CD8-positive, alpha-beta memory T cell (primary cell): ENCODE results near the gene CCBE1. TPM values are rescaled to one million over a fixed set of nuclear protein-coding genes. Genes with fewer than 3 reads are reported as not detected.

Experiments
- CTCF ChIA-PET: fragments of 350-600 bp; sonication (Branson Sonifier 250); formaldehyde crosslinking; loops from one replicate; lab custom pipeline; 2021; ENCODE audit warnings: antibody characterized with exemption; lab: Charles Lee
- POLR2A ChIA-PET: fragments of 350-600 bp; sonication (Branson Sonifier 250); formaldehyde crosslinking; loops from one replicate; lab custom pipeline; 2021; ENCODE audit warnings: antibody characterized with exemption; lab: Charles Lee
- DNase-seq, 5 donors: peaks; one replicate each; pipeline versions ENCODE4 v3.0.0 to v3.0.0-alpha.2; 2020 to 2022; ENCODE audit warnings: mixed read lengths in 1 of 5
- H3K27ac ChIP-seq: one replicate; pipeline ENCODE4 v1.7.0; 2013; ENCODE audit warnings: low read depth, mild to moderate bottlenecking, low read length, moderate library complexity
- H3K27me3 ChIP-seq: 2 replicates; pipeline ENCODE4 v1.7.0; 2013; ENCODE audit warnings: low read length, mild to moderate bottlenecking; ENCODE audit not compliant: insufficient read depth, poor library complexity, severe bottlenecking
- H3K36me3 ChIP-seq: 2 replicates; pipeline ENCODE4 v1.7.0; 2013; ENCODE audit warnings: mild to moderate bottlenecking, low read length, moderate library complexity; ENCODE audit not compliant: insufficient read depth
- H3K4me1 ChIP-seq: 2 replicates; pipeline ENCODE4 v1.7.0; 2013; ENCODE audit warnings: mild to moderate bottlenecking, low read length, moderate library complexity; ENCODE audit not compliant: insufficient read depth
- H3K4me3 ChIP-seq: 2 replicates; pipeline ENCODE4 v1.7.0; 2013; ENCODE audit warnings: mild to moderate bottlenecking, low read length
- H3K9me3 ChIP-seq: 2 replicates; pipeline ENCODE4 v1.7.0; 2013; ENCODE audit warnings: mild to moderate bottlenecking, low read length
- H3K27ac Mint-ChIP-seq, 8 donors: one replicate each; pipeline ENCODE4 v1.8.0; 2020 to 2021; ENCODE audit warnings: mixed read lengths in 8 of 8, mild to moderate bottlenecking in 6 of 8, inconsistent platforms in 3 of 8, moderate library complexity in 3 of 8
- H3K27me3 Mint-ChIP-seq, 2 donors: one replicate each; pipeline ENCODE4 v1.8.0; 2020 to 2021; ENCODE audit warnings: mixed read lengths in 2 of 2, mild to moderate bottlenecking in 1 of 2, moderate library complexity in 1 of 2
- H3K36me3 Mint-ChIP-seq, 3 donors: one replicate each; pipeline ENCODE4 v1.8.0; 2020 to 2021; ENCODE audit warnings: mixed read lengths in 3 of 3, inconsistent platforms in 1 of 3, mild to moderate bottlenecking in 1 of 3
- H3K4me1 Mint-ChIP-seq, 3 donors: one replicate each; pipeline ENCODE4 v1.8.0; 2020 to 2021; ENCODE audit warnings: mixed read lengths in 3 of 3, inconsistent platforms in 1 of 3, mild to moderate bottlenecking in 1 of 3
- H3K4me3 Mint-ChIP-seq, 7 donors: one replicate each; pipeline ENCODE4 v1.8.0; 2020 to 2021; ENCODE audit warnings: mixed read lengths in 7 of 7, mild to moderate bottlenecking in 6 of 7, moderate library complexity in 4 of 7, inconsistent platforms in 2 of 7
- H3K9me3 Mint-ChIP-seq, 5 donors: one replicate each; pipeline ENCODE4 v1.8.0; 2020 to 2022; ENCODE audit warnings: mixed read lengths in 5 of 5, mild to moderate bottlenecking in 3 of 5, moderate library complexity in 2 of 5, inconsistent platforms in 1 of 5
- polyA plus RNA-seq: library from polyadenylated mRNA; unstranded; fragments of 300-500 nt; fragmentation: Illumina TruSeq; gene quantifications from one replicate; pipeline ENCODE4 v1.2.3, GENCODE V29; 2021
- total RNA-seq, 2 experiments: library from RNA; stranded (reverse); gene quantifications; one replicate each; pipeline ENCODE4 v1.2.3, GENCODE V29; 2021

CCBE1 gene
- total and polyA plus RNA-seq, 3 experiments from 2014 or later, result not detected

GRCh38 chr18:59619816-59620215, 77.4 kb downstream of the CCBE1 start:
- ChIA-PET CTCF (no interaction called here), POLR2A (no interaction called here)
- Histone ChIP-seq H3K36me3 (no peaks in the 10 kb centered on the region), H3K9me3 (no peaks in the 10 kb centered on the region), H3K27me3 (no peaks in the 10 kb centered on the region), H3K4me1 (no peaks in the 10 kb centered on the region), H3K4me3 (no peak overlapping the region), H3K27ac (no peak overlapping the region)
- no peaks in the 10 kb centered on the region for H3K4me1 Mint-ChIP-seq
- peaks cover 4 to 10% of the 10 kb centered on the region in 2 donors for H3K27me3 Mint-ChIP-seq
- H3K9me3 Mint-ChIP-seq, result peaks cover 0 to 5% (median 0%) of the 10 kb centered on the region in 5 donors
- no peaks in the 10 kb centered on the region for H3K36me3 Mint-ChIP-seq
- no peak for DNase-seq
- H3K4me3 Mint-ChIP-seq, result no peak overlapping the region
- no peak overlapping the region for H3K27ac Mint-ChIP-seq

GRCh38 chr18:59617468-59617932, 79.7 kb downstream of the CCBE1 start:
- H3K36me3 ChIP-seq, result no peaks in the 10 kb centered on the region
- POLR2A ChIA-PET, result no interaction called here

GRCh38 chr18:59616501-59616900, 80.7 kb downstream of the CCBE1 start:
- CTCF ChIA-PET, result no interaction called here
- Histone ChIP-seq H3K4me1 (no peaks in the 10 kb centered on the region), H3K4me3 (no peak overlapping the region), H3K27ac (no peak overlapping the region), H3K27me3 (no peaks in the 10 kb centered on the region), H3K9me3 (no peaks in the 10 kb centered on the region), H3K36me3 (no peaks in the 10 kb centered on the region)
- Mint-ChIP-seq H3K4me1 (no peaks in the 10 kb centered on the region), H3K27ac (no peak overlapping the region), H3K27me3 (peaks cover 1 to 5% of the 10 kb centered on the region in 2 donors), H3K36me3 (no peaks in the 10 kb centered on the region), H3K9me3 (peaks cover 0 to 2% (median 0%) of the 10 kb centered on the region in 5 donors), H3K4me3 (no peak overlapping the region)
- POLR2A ChIA-PET, result no interaction called here
- DNase-seq, result no peak

More at GRCh38 chr18:59617468-59617932, 79.7 kb downstream of the CCBE1 start:
- Mint-ChIP-seq H3K27me3 (peaks cover 4 to 10% of the 10 kb centered on the region in 2 donors), H3K4me1 (no peaks in the 10 kb centered on the region), H3K27ac (no peak overlapping the region), H3K9me3 (peaks cover 0 to 5% (median 1%) of the 10 kb centered on the region in 5 donors), H3K36me3 (no peaks in the 10 kb centered on the region), H3K4me3 (no peak overlapping the region)
- H3K27ac ChIP-seq, result no peak overlapping the region
- no peak for DNase-seq
- CTCF ChIA-PET, result interaction anchor here (0.8 kb wide), 1 partner anchor 13 kb away, joined by 3 read pairs; no protein-coding TSS in a partner anchor
- H3K9me3 ChIP-seq, result no peaks in the 10 kb centered on the region
- H3K4me3 ChIP-seq, result no peak overlapping the region
- H3K27me3 ChIP-seq, result no peaks in the 10 kb centered on the region
- no peaks in the 10 kb centered on the region for H3K4me1 ChIP-seq

- H3K4me1 ChIP-seq, result no peaks in the 10 kb centered on the region
- no peak overlapping the region for H3K4me3 ChIP-seq
- H3K27me3 ChIP-seq, result no peaks in the 10 kb centered on the region
- no peaks in the 10 kb centered on the region for H3K36me3 Mint-ChIP-seq
- no peak overlapping the region for H3K4me3 Mint-ChIP-seq
- H3K27ac ChIP-seq, result no peak overlapping the region
- no peaks in the 10 kb centered on the region for H3K36me3 ChIP-seq
- H3K9me3 ChIP-seq, result no peaks in the 10 kb centered on the region
- ChIA-PET POLR2A (no interaction called here), CTCF (no interaction called here)
- H3K4me1 Mint-ChIP-seq, result no peaks in the 10 kb centered on the region
- DNase-seq, result no peak
- no peaks in the 10 kb centered on the region for H3K27me3 Mint-ChIP-seq
- no peak overlapping the region for H3K27ac Mint-ChIP-seq
- peaks cover 0 to 4% (median 2%) of the 10 kb centered on the region in 5 donors for H3K9me3 Mint-ChIP-seq
These were observed 83.3 kb downstream of the CCBE1 start for GRCh38 chr18:59613903-59614302.

GRCh38 chr18:59612381-59612780, 84.8 kb downstream of the CCBE1 start:
- Histone ChIP-seq H3K9me3 (no peaks in the 10 kb centered on the region), H3K4me3 (no peak overlapping the region), H3K4me1 (no peaks in the 10 kb centered on the region), H3K27ac (no peak overlapping the region), H3K27me3 (no peaks in the 10 kb centered on the region), H3K36me3 (no peaks in the 10 kb centered on the region)
- no peaks in the 10 kb centered on the region for H3K27me3 Mint-ChIP-seq
- ChIA-PET POLR2A (interaction anchor here (0.6 kb wide), 1 partner anchor 9 kb away, joined by 3 read pairs; no protein-coding TSS in a partner anchor), CTCF (no interaction called here)
- no peaks in the 10 kb centered on the region for H3K36me3 Mint-ChIP-seq
- H3K9me3 Mint-ChIP-seq, result peaks cover 0 to 6% (median 2%) of the 10 kb centered on the region in 5 donors
- no peaks in the 10 kb centered on the region for H3K4me1 Mint-ChIP-seq
- H3K27ac Mint-ChIP-seq, result no peak overlapping the region
- H3K4me3 Mint-ChIP-seq, result no peak overlapping the region
- no peak for DNase-seq

- Histone ChIP-seq H3K27me3 (no peaks in the 10 kb centered on the region), H3K4me1 (no peaks in the 10 kb centered on the region), H3K4me3 (no peak overlapping the region), H3K9me3 (no peaks in the 10 kb centered on the region), H3K27ac (no peak overlapping the region), H3K36me3 (no peaks in the 10 kb centered on the region)
- no peaks in the 10 kb centered on the region for H3K4me1 Mint-ChIP-seq
- H3K4me3 Mint-ChIP-seq, result no peak overlapping the region
- H3K27ac Mint-ChIP-seq, result no peak overlapping the region
- ChIA-PET POLR2A (no interaction called here), CTCF (no interaction called here)
- peaks cover 0 to 6% (median 3%) of the 10 kb centered on the region in 5 donors for H3K9me3 Mint-ChIP-seq
- no peaks in the 10 kb centered on the region for H3K36me3 Mint-ChIP-seq
- H3K27me3 Mint-ChIP-seq, result no peaks in the 10 kb centered on the region
- DNase-seq, result no peak
These were observed 86.6 kb downstream of the CCBE1 start for GRCh38 chr18:59610546-59611140.

- no peaks in the 10 kb centered on the region for H3K27me3 Mint-ChIP-seq
- no peak overlapping the region for H3K4me3 Mint-ChIP-seq
- CTCF ChIA-PET, result no interaction called here
- no peak for DNase-seq
- no peaks in the 10 kb centered on the region for H3K36me3 Mint-ChIP-seq
- no peak overlapping the region for H3K27ac Mint-ChIP-seq
- peaks cover 0 to 6% (median 3%) of the 10 kb centered on the region in 5 donors for H3K9me3 Mint-ChIP-seq
- no peaks in the 10 kb centered on the region for H3K4me1 Mint-ChIP-seq
- Histone ChIP-seq H3K4me1 (no peaks in the 10 kb centered on the region), H3K9me3 (no peaks in the 10 kb centered on the region), H3K4me3 (no peak overlapping the region), H3K27ac (no peak overlapping the region), H3K36me3 (no peaks in the 10 kb centered on the region), H3K27me3 (no peaks in the 10 kb centered on the region)
- POLR2A ChIA-PET, result no interaction called here
These were observed 87.6 kb downstream of the CCBE1 start for GRCh38 chr18:59609654-59610053.

- H3K36me3 ChIP-seq, result no peaks in the 10 kb centered on the region
- H3K4me1 ChIP-seq, result no peaks in the 10 kb centered on the region
- no peak overlapping the region for H3K27ac ChIP-seq
- Mint-ChIP-seq H3K4me1 (no peaks in the 10 kb centered on the region), H3K9me3 (peaks cover 0 to 6% (median 2%) of the 10 kb centered on the region in 5 donors), H3K27me3 (no peaks in the 10 kb centered on the region), H3K4me3 (no peak overlapping the region), H3K27ac (no peak overlapping the region), H3K36me3 (no peaks in the 10 kb centered on the region)
- H3K4me3 ChIP-seq, result no peak overlapping the region
- H3K9me3 ChIP-seq, result no peaks in the 10 kb centered on the region
- no peaks in the 10 kb centered on the region for H3K27me3 ChIP-seq
- no peak for DNase-seq
- ChIA-PET POLR2A (no interaction called here), CTCF (no interaction called here)
These were observed 89.8 kb downstream of the CCBE1 start for GRCh38 chr18:59607471-59607870.
